Neuron (in vitro differentiated cells): ENCODE data around the gene SCAMP3.
"Not testable (repeated sequence)": the region's sequence is repeated elsewhere in the genome, so short reads cannot be mapped to it uniquely, and the experiment has no call there.

Experiments used
- H2AFZ ChIP-seq: one replicate; pipeline ENCODE4 v1.6.1; 2013; ENCODE audit warnings: low read depth, mild to moderate bottlenecking, inconsistent platforms, low read length, moderate library complexity
- H3K27me3 ChIP-seq: one replicate; pipeline ENCODE4 v1.6.1; 2013; ENCODE audit warnings: low read length; ENCODE audit not compliant: insufficient read depth
- H3K36me3 ChIP-seq: one replicate; pipeline ENCODE4 v1.6.1; 2013; ENCODE audit warnings: low read length; ENCODE audit not compliant: insufficient read depth
- H3K4me1 ChIP-seq: one replicate; pipeline ENCODE4 v1.6.1; 2013; ENCODE audit warnings: low read length; ENCODE audit not compliant: insufficient read depth
- H3K4me3 ChIP-seq: 2 replicates; pipeline ENCODE4 v1.5.1; 2013; ENCODE audit warnings: mild to moderate bottlenecking, low read length, moderate library complexity
- H3K9me3 ChIP-seq: one replicate; pipeline ENCODE4 v1.6.1; 2013; ENCODE audit warnings: low read length

SCAMP3 gene

DNA sequence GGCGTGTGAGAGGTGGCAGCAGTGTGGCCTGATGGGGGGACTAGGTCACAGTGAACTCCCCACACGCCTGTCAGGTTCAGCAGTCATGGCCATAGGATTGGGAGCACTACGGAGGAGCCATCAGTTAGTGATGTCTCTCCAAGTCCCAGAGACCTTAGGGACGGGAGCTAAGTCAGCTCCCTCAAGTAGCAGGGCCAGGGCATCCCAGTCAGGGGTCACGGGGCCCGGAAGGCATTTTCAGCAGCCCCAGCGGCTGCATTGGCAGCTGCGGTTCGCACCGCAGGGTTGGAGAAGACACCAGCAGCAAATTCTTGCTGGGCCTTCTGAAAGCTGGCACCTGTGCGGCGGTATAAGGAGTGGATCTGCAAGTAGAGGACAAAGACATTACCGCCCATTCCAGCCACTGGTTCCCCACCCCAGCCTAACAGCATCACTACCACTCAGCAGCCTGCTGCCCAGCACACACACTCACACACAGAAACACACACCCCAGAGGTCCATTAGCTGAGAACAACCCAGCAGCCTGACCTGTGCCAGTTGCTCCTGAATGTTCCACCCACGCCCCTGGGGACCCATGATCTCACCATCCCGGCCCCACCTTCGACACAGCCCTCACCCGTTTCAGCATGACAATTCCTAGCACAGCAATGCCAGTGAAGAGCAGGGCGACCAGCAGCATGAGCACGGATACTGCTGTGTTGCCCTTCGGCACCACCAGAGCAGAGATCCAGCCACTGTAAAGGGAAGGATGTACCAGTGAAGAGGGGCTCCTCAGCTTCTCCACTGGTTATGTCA is 5.9 kb downstream of the SCAMP3 start:
- no peak overlapping the region for H2AFZ ChIP-seq
- H3K4me3 ChIP-seq: no peak overlapping the region
- no peaks in the 10 kb centered on the region for H3K27me3 ChIP-seq
- peaks cover 23% of the 10 kb centered on the region for H3K4me1 ChIP-seq
- H3K9me3 ChIP-seq: no peaks in the 10 kb centered on the region
- peaks cover 19% of the 10 kb centered on the region for H3K36me3 ChIP-seq

DNA sequence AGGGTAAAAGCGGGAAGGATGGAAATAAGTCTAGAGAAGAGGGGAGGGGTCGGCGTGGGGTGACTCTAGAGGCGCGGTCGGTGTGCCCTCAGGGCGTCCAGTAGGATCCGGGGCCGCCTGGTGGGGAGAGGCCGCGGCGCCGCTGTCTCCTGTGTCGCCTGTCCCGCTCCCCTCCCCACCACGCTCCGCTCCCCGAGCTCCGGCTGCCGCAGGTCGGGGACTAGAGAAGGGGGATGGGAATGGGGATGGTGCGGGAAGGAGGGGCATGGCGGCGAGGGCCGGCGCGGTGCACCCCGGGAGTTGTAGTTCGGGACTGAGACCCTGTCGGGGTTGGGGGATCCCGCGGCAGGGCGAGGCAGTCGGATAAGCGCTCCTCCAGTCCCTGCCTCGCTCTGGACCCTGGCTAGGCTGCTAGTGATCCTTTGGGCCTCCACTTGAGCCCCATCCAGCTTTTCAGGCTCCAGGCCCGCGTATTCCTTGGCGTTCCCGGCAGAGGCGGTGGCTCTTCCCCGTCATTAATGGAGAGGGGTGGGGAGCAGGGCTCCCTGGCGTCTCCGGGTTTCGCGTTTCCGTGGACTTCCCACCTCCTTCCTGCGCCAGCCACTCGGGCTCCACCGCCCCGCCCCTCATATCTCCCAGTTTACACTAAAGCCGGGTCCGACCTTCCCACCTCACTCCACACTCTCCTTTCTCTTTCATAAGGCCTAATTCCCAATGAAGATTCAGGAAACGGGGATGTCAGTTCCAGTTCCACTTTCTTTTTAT is 6.7 kb downstream of the SCAMP3 start, which contains the start of gene ENTREP3:
TSS of gene ENTREP3 (minus strand) at position 241 of the 765 bp plus-strand sequence. CDS start 606 bp downstream, outside the sequence.
- H3K36me3 ChIP-seq: peaks cover 18% of the 10 kb centered on the region

DNA sequence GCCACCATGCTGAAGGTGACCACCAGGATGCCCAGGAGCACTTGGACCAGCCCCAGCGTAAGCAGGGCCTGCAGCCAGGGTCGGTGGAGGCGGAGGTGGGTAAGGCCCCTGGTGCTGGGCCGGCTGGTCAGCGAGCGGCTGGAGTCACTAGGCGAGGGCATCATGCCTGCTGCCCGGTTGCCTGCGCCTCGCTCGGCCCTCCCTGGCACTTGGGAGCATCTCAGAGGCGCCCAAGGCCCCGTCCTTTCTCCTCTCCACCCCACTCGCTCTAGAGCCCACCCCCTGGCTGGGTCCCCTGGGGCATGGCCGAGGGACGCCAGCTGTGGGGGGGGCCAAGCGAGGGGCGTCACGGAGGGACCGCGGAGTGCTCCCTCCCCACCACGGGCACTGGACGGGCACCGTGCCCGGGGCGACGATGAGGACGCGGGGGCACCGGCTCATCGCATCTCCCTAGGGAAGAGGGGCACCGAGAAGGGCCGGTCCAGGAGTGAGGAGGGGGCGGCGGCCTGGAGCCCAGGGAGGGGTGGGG is 7.4 kb downstream of the SCAMP3 start:
- Histone ChIP-seq H3K4me1 (peaks cover 22% of the 10 kb centered on the region), H3K27me3 (no peaks in the 10 kb centered on the region), H2AFZ (peak overlapping the region; percentile 1), H3K36me3 (peaks cover 15% of the 10 kb centered on the region), H3K4me3 (peak overlapping the region; percentile 64), H3K9me3 (no peaks in the 10 kb centered on the region)

More for the DNA sequence above, 6.7 kb downstream of the SCAMP3 start, which contains the start of gene ENTREP3:
- Histone ChIP-seq H3K9me3 (no peaks in the 10 kb centered on the region), H3K4me3 (peak within 1 kb of the TSS; percentile 64), H3K27me3 (no peaks in the 10 kb centered on the region), H2AFZ (peak within 1 kb of the TSS; percentile 1), H3K4me1 (peaks cover 22% of the 10 kb centered on the region)

DNA sequence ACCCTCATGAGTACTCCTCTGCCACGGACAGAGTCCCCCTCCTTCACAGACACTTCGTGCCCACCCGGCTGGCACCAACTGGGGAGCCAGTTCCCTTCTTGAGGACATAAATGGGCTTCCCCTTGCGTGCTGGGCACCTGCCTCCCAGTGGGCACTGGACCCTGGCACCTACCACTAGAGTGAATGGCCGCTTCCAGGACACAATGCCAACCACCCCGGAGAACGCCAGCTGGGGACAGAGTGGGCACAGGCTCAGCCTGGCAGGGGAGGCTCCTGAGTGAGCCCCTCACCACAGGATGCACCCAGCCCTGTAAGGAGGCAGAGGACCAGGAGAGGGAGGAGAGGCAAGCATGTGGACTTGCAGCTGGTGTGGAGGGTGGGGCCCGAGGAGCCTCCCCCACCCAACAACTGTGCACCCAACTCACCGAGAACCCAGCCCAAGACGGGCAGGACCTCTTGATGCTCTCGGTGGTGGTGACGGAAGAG is 7.9 kb downstream of the SCAMP3 start:
- Histone ChIP-seq H3K9me3 (no peaks in the 10 kb centered on the region), H2AFZ (no peak overlapping the region), H3K4me3 (peak overlapping the region; percentile 64), H3K27me3 (no peaks in the 10 kb centered on the region), H3K4me1 (peaks cover 22% of the 10 kb centered on the region), H3K36me3 (peaks cover 11% of the 10 kb centered on the region)

DNA sequence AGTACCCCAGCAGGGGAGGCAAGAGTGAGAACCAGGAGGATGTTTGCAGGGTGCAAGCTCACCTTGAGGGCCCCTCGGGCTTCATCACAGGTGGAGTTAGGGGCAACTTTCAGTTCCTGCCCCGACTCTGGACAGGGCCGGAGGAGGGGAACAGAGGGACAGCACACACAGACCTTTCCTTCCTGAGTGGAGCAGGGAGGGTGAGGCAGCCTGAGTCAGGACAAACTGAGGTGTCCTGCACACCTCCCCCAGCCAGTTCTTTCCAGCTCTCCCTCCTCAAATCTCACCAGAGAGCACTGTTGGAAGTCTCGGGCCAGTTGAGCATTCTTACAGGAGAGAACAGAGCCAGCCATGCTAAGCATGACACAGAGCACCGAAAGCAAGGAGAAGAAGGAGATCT is 8.4 kb downstream of the SCAMP3 start:
- Histone ChIP-seq H3K9me3 (no peaks in the 10 kb centered on the region), H3K27me3 (no peaks in the 10 kb centered on the region), H3K36me3 (peaks cover 11% of the 10 kb centered on the region), H2AFZ (no peak overlapping the region), H3K4me3 (peak overlapping the region; percentile 64), H3K4me1 (peaks cover 22% of the 10 kb centered on the region)

DNA sequence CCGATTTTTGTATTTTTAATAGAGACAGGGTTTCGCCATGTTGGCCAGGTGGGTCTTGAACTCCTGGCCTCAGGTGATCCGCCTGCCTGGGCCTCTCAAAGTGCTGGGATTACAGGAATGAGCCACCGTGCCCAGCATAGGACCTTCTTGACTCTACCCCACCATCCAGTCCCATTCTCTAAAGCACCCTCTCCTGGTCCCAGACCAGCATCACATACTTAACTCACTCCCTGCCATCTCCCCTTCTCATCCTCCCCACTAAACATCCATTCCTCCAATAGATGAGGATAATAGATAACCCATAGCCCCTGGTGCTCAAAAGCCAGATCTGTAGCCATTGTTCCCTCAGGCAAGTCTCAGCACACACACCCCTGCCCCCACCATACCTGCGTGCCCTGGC is 9.0 kb downstream of the SCAMP3 start:
- Histone ChIP-seq H3K9me3 (no peaks in the 10 kb centered on the region), H3K27me3 (no peaks in the 10 kb centered on the region), H3K4me1 (peaks cover 22% of the 10 kb centered on the region), H3K4me3 (no peak overlapping the region), H3K36me3 (peaks cover 7% of the 10 kb centered on the region), H2AFZ (no peak overlapping the region)

DNA sequence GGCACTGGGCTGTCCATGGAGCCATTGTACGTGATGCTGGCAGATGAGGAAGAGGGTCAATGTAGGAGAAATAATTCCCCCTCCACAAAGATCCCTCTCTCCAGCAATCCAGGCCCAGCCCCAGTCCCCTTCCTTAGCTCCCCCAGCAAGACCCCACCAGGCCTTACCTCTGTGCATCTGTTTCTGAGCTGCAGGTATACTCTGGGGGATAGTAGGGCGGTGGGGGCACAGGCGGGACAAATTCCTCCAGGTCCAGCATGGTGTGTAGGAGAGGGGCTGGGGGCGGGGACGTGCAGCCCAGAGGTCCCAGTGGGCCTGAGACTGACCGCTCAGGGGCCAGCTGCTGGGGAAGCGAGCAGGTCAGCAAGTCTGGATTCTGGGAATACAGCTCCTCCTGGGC is 10.6 kb downstream of the SCAMP3 start:
- peaks cover 22% of the 10 kb centered on the region for H3K4me1 ChIP-seq
- no peak overlapping the region for H3K4me3 ChIP-seq
- H3K36me3 ChIP-seq: peaks cover 11% of the 10 kb centered on the region
- no peaks in the 10 kb centered on the region for H3K9me3 ChIP-seq
- H3K27me3 ChIP-seq: no peaks in the 10 kb centered on the region
- H2AFZ ChIP-seq: no peak overlapping the region

DNA sequence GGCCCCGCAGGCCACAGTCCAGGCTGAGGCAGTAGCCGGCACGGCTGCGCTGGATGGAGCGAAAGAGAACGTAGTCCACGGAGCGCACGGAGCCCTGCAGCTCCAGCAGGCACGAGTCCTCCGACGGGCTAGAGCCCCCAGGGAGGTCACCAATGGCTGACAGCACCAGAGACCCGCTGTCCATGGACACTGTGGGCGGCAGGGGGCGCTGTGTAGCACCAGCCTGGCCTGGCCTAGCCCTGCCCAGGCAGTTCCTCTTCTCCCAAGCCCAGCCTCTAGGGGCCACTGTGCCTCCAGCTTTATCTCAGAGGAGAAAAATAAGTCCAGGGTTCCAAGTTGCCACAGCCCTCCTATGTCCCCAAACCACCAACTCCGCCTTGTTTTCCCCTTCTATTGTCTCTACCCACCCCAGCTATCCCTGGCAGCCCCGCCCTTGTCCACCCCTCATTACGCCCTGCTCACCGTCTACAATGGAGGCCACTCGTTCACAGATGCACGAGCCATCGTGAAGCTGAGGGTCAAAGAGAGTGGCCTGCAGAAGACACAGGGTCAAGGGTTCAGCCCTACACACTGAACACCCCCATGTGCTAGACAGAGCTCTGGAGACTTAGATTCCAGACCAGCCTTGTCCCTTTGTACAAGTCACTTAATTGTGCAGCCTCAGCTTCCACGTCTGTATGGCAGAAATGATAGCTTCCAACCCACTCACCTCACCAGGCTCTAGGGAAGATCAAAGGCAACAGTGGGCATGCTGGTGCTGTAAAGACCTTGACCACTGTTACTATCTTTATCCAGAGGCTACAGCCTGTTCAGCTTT is 11.3 kb downstream of the SCAMP3 start:
- no peak overlapping the region for H2AFZ ChIP-seq
- no peak overlapping the region for H3K4me3 ChIP-seq
- H3K27me3 ChIP-seq: no peaks in the 10 kb centered on the region
- peaks cover 22% of the 10 kb centered on the region for H3K4me1 ChIP-seq
- H3K9me3 ChIP-seq: no peaks in the 10 kb centered on the region
- H3K36me3 ChIP-seq: peaks cover 13% of the 10 kb centered on the region

DNA sequence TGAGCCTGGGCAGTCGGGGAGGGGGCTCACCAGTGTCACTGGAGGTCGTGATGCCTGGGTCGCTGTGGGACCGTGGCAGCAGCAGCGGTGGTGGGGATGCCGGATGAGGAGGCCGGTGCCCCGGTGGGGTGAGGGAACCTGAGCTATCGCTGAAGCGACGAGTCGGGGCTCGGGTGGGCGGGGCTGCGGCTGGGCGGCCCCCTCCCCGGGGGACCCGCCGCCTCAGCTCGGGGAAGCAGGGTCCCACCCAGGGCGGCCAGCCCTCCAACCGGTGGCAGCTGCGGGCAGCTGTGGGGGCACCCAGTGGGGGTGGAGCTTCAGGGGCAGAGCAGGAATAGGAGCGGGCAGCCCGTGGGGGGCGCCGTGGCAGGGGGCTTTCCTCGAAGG is 11.9 kb downstream of the SCAMP3 start:
- Histone ChIP-seq H3K4me1 (peaks cover 23% of the 10 kb centered on the region), H3K27me3 (no peaks in the 10 kb centered on the region), H3K36me3 (peaks cover 13% of the 10 kb centered on the region), H2AFZ (no peak overlapping the region), H3K9me3 (no peaks in the 10 kb centered on the region), H3K4me3 (no peak overlapping the region)

DNA sequence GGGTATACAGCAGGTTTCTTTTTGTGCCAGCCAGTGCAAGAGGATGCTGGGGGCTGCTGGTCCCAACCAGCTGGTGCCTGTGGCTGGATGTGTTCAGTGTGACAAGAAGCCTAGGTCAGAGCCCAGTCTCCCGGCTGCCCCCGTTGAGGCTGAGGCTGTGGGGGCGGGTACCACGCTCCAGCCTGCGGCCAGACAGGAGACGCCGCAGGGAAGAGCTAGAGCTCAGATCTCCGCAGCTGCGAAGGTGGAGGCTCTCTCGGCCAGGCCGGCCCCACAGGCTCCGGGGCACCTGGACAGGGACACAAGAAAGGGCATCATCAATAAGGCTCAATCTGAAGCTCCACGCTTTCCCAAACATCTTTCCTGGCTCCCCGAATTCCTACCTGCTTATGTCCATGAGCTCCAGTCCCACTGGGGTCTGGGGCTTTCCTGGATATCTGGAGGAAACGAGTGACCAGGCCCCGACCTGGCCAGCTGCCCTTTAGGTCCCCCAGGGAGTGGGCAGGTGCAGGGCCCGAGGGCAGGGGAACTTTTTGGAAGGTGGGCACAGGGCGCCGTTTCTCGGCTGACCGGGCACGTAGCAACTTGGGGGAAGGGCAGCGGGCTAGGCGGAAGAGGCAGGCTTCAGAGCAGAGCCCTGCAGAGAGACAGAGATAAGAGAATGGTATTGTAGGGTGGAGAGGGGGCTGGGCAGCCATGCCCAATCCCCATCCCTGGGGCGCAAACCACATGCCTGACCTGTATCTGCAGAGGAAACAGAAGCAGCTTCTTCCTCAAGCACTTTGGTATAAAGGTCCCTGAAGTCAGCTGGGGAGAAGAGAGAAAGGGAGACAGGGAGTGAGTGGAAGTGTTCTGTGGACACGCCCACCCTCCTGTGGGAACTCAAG is 14.2 kb downstream of the SCAMP3 start:
- Histone ChIP-seq H2AFZ (no peak overlapping the region), H3K27me3 (no peaks in the 10 kb centered on the region), H3K4me3 (no peak overlapping the region), H3K9me3 (no peaks in the 10 kb centered on the region), H3K36me3 (peaks cover 13% of the 10 kb centered on the region), H3K4me1 (peaks cover 17% of the 10 kb centered on the region)

DNA sequence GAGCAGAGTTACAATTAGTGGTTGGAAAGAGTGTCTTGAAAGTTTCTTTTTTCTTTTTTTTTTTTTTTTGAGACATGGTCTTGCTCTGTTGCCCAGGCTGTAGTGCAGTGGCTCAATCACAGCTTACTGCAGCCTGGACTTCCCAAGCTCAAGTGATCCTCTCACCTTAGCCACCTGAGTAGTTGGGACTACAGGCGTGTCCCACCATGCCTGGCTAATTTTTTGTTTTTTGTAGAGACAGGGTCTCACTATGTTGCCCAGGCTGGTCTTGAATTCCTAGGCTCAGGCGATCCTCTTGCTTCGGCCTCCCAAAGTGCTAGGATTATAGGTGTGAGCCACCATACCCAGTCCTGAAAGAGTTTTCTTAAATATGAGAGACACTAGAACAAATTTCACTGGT is 15.4 kb downstream of the SCAMP3 start:
- not testable (repeated sequence) for H3K4me3 ChIP-seq, H3K27me3 ChIP-seq, H2AFZ ChIP-seq, H3K9me3 ChIP-seq
- H3K36me3 ChIP-seq: peaks cover 13% of the 10 kb centered on the region
- H3K4me1 ChIP-seq: peaks cover 17% of the 10 kb centered on the region

DNA sequence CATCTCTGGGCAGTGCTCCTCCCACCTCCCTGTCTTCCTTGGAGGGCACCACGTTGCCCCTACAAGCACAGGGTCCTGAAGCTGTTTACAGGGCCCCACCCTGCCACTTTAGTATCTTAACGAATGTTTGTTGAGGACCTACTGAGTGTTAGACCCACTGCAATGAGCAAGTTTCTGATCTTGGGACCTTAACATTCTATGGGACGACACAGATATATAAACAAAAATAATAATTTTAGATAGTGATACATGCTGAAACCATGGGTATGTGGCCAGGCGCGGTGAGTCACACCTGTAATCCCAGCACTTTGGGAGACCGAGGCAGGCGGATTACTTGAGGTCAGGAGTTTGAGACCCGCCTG is 17.0 kb downstream of the SCAMP3 start:
- Histone ChIP-seq H3K4me3 (peak overlapping the region; percentile 40), H3K9me3 (no peaks in the 10 kb centered on the region), H3K27me3 (no peaks in the 10 kb centered on the region), H3K36me3 (peaks cover 13% of the 10 kb centered on the region), H2AFZ (peak overlapping the region; percentile 58), H3K4me1 (peaks cover 14% of the 10 kb centered on the region)
